ENCODE data around the gene SNX27. TPM values are rescaled to one million over a fixed set of nuclear protein-coding genes. Genes with fewer than 3 reads are reported as not detected.

SNX27 gene
- total RNA-seq, 2 experiments from 2014 or later: 13.2 to 13.3 TPM

DNA sequence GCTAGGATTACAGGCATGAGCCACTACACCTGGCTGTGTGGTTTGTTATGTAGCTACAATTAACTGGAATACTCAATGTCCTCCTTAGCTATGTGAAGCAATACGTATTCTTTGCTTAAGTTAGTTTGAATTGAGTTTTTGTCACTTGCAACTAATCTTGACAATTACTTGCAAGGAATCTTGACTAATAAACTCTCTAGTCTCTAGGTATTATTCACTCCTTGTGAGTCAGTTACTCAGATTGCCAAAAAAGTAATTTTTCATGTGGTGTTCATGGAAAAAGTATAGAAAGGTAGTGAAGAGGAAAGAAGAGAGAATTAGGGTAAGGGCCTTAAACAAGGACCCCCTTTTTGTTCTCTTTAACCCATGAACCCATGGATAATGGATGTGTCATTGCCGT is 7.6 kb upstream of the SNX27 start:
- no peaks in the 10 kb centered on the region for H3K36me3 Mint-ChIP-seq (ENCODE audit: low read depth)
- TF ChIP-seq, protein P1, sequence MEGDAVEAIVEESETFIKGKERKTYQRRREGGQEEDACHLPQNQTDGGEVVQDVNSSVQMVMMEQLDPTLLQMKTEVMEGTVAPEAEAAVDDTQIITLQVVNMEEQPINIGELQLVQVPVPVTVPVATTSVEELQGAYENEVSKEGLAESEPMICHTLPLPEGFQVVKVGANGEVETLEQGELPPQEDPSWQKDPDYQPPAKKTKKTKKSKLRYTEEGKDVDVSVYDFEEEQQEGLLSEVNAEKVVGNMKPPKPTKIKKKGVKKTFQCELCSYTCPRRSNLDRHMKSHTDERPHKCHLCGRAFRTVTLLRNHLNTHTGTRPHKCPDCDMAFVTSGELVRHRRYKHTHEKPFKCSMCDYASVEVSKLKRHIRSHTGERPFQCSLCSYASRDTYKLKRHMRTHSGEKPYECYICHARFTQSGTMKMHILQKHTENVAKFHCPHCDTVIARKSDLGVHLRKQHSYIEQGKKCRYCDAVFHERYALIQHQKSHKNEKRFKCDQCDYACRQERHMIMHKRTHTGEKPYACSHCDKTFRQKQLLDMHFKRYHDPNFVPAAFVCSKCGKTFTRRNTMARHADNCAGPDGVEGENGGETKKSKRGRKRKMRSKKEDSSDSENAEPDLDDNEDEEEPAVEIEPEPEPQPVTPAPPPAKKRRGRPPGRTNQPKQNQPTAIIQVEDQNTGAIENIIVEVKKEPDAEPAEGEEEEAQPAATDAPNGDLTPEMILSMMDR (IDR thresholded peaks at IDR 0.05): no peak

GRCh38 chr1:151606384-151606783 is 5.5 kb upstream of the SNX27 start:
- ATAC-seq (ENCODE audit: poor library complexity) (no peak), DNase-seq (peak in 2 of 14 experiments; percentile 17 to 23)
- no peaks in the 10 kb centered on the region for H3K9me3 ChIP-seq (ENCODE audit: control insufficient read depth in 1 of 2, insufficient read depth in 1 of 2, low read length in 2 of 2)
- H3K27ac ChIP-seq (ENCODE audit: low read depth in 1 of 2, low read length in 2 of 2): no peak overlapping the region
- peaks cover 2% of the 10 kb centered on the region for H3K4me1 ChIP-seq (ENCODE audit: insufficient read depth, low read length)
- H3K4me3 ChIP-seq (ENCODE audit: low read length): no peak overlapping the region
- H3K27me3 ChIP-seq (ENCODE audit: control insufficient read depth in 1 of 2, insufficient read depth in 2 of 2, low read length in 2 of 2): peaks cover 0 to 3% of the 10 kb centered on the region in 2 experiments
- intact Hi-C loops (cut with DNase I, micrococcal nuclease): no loop called here
- H3K36me3 Mint-ChIP-seq (ENCODE audit: low read depth): no peaks in the 10 kb centered on the region
- peaks cover 2% of the 10 kb centered on the region for H3K4me1 Mint-ChIP-seq (ENCODE audit: low read depth)
- ChIA-PET CTCF (interaction anchor here (1.1 kb wide), 1 partner anchor 27 kb away, joined by 3 read pairs; no protein-coding TSS in a partner anchor), POLR2A (interaction anchor here (1.2 kb wide), 1 partner anchor 10 kb away, joined by 3 read pairs; no protein-coding TSS in a partner anchor)
- peaks cover 36% of the 10 kb centered on the region for H3K27me3 Mint-ChIP-seq
- H3K9me3 Mint-ChIP-seq: no peaks in the 10 kb centered on the region
- no peaks in the 10 kb centered on the region for H3K36me3 ChIP-seq (ENCODE audit: insufficient read depth, low read length)
- TF ChIP-seq, protein P1 (IDR thresholded peaks at IDR 0.05): no peak
- H3K27ac Mint-ChIP-seq: no peak overlapping the region
- no peak overlapping the region for H3K4me3 Mint-ChIP-seq

More for the DNA sequence above, 7.6 kb upstream of the SNX27 start:
- POLR2A ChIA-PET: no interaction called here
- H3K9me3 ChIP-seq (ENCODE audit: control insufficient read depth in 1 of 2, insufficient read depth in 1 of 2, low read length in 2 of 2): no peaks in the 10 kb centered on the region
- no peak overlapping the region for H3K4me3 Mint-ChIP-seq
- H3K27ac ChIP-seq (ENCODE audit: low read depth in 1 of 2, low read length in 2 of 2): no peak overlapping the region
- no peaks in the 10 kb centered on the region for H3K4me1 ChIP-seq (ENCODE audit: insufficient read depth, low read length)
- CTCF ChIA-PET: no interaction called here
- H3K27ac Mint-ChIP-seq: no peak overlapping the region
- peaks cover 0 to 3% of the 10 kb centered on the region in 2 experiments for H3K27me3 ChIP-seq (ENCODE audit: control insufficient read depth in 1 of 2, insufficient read depth in 2 of 2, low read length in 2 of 2)
- no peaks in the 10 kb centered on the region for H3K4me1 Mint-ChIP-seq (ENCODE audit: low read depth)
- H3K9me3 Mint-ChIP-seq: no peaks in the 10 kb centered on the region
- intact Hi-C loops (cut with DNase I, micrococcal nuclease): no loop called here
- H3K27me3 Mint-ChIP-seq: peaks cover 36% of the 10 kb centered on the region
- H3K4me3 ChIP-seq (ENCODE audit: low read length): no peak overlapping the region
- ATAC-seq (ENCODE audit: poor library complexity) (no peak), DNase-seq (no peak)
- H3K36me3 ChIP-seq (ENCODE audit: insufficient read depth, low read length): no peaks in the 10 kb centered on the region

DNA sequence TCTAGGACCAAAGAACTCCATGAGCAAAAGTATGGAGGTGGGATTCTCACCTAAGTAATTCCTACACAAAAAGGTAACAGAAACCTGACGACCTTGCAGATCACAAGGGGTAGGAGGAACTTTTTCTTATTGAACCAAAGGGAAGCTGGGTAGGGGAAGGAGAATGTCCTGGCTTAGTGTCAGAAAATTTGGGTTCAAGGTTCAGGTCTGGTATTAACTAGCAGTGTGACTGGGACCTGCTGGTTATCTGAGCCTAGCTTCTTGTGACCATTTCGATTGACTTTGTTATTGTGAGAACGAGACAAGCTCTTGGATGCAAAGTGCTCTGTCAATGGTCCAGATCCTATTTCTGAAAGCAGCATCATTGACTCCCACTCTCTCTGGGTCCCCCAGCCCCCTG is 5.0 kb upstream of the SNX27 start:
- no peak overlapping the region for H3K4me3 Mint-ChIP-seq
- peaks cover 0 to 3% of the 10 kb centered on the region in 2 experiments for H3K27me3 ChIP-seq (ENCODE audit: control insufficient read depth in 1 of 2, insufficient read depth in 2 of 2, low read length in 2 of 2)
- no peaks in the 10 kb centered on the region for H3K36me3 ChIP-seq (ENCODE audit: insufficient read depth, low read length)
- DNase-seq: no peak
- H3K36me3 Mint-ChIP-seq (ENCODE audit: low read depth): no peaks in the 10 kb centered on the region
- intact Hi-C loops (cut with DNase I, micrococcal nuclease): no loop called here
- no peak overlapping the region for H3K27ac Mint-ChIP-seq
- peaks cover 6% of the 10 kb centered on the region for H3K4me1 ChIP-seq (ENCODE audit: insufficient read depth, low read length)
- no peak overlapping the region for H3K27ac ChIP-seq (ENCODE audit: low read depth in 1 of 2, low read length in 2 of 2)
- ATAC-seq (ENCODE audit: poor library complexity): no peak
- H3K27me3 Mint-ChIP-seq: peaks cover 36% of the 10 kb centered on the region
- ChIA-PET CTCF (no interaction called here), POLR2A (no interaction called here)
- H3K9me3 Mint-ChIP-seq: no peaks in the 10 kb centered on the region
- H3K9me3 ChIP-seq (ENCODE audit: control insufficient read depth in 1 of 2, insufficient read depth in 1 of 2, low read length in 2 of 2): no peaks in the 10 kb centered on the region
- no peak overlapping the region for H3K4me3 ChIP-seq (ENCODE audit: low read length)
- H3K4me1 Mint-ChIP-seq (ENCODE audit: low read depth): peaks cover 7% of the 10 kb centered on the region
- TF ChIP-seq, protein P1 (IDR thresholded peaks at IDR 0.05): no peak

All from CD4-positive, alpha-beta T cell (primary cell).